GM19372 (cell line): Measurements from ENCODE around the gene MAPK1IP1L.

Source experiments
- ATAC-seq: cut with Tn5 transposase; IDR thresholded peaks from one replicate; pipeline ENCODE4 v1.9.1; 2021; ENCODE audit warnings: mild to moderate bottlenecking, low read depth, moderate library complexity; ENCODE audit not compliant: unreplicated experiment

Gene MAPK1IP1L

DNA sequence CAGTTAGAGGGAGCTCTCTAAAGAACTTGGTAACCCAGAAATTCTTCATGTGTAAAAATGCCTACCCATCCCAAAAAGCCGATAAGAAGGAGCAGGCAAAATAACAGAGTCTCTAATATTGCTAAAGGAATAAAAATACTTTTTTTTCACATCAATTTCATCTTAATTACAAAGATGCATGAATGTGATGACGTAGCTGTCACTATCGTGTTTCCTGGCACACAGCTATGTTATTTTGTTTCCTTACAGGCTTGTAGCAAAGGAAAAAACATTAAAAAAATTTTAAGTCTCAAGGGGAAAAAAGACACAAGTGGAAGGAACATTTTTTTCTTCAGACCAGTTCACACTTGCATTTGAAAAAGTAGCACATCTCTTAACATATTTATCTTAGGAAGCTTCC lies 67.3 kb downstream of the MAPK1IP1L start:
- no peak for ATAC-seq
